ENCODE data around the gene ABHD15. TPM values are rescaled to one million over a fixed set of nuclear protein-coding genes. Genes with fewer than 3 reads are reported as not detected.
A peak's percentile ranks its signal among the peaks of the same experiment; 100 is the strongest.

Gene ABHD15
- total and polyA plus RNA-seq, 11 donors, result 4.0 to 13.1 (median 8.2) TPM

DNA sequence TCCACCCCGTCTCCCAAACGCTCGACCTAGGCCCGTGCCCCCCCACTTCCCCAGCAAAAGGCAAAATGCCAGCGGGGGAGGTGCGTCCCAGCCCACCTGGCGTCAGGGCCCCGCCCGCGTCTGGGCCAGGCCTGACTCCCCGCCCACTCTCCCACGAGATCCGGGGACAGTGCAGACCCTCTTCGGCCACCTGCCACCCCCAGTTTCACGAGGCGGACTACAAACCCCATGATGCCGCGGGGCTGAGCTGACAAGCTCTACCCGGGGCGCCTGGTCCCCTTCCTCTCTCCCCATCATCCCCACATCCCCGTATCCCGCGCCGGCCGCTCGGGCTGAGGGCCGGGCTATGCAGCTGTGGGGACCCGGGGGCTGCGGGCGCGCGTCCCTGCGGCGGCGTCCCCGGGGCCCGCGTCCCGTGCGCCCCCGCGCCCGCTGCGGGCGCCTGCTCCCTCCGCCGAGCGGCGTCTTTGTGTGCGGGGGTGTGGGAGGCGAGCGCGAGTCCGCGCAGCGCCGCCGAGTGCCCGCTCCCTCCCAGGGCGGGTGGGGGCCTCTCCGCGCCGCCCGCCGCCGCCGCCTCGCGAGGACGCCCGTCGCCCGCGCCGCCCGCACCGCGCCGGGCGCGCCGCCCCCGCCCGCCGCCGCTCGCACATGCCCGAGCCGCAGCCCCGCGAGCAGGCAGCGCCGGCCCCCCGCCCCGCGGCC, 26.2 kb upstream of the ABHD15 start, which contains the start of gene ANKRD13B:
Gene ANKRD13B (plus strand): TSS at position 283 of the 702 bp plus-strand sequence. CDS start 490 bp downstream, outside the sequence.
- ATAC-seq, result peak in 2 of 4 donors; percentile 0 to 4
- H3K27ac ChIP-seq, result peak within 1 kb of the TSS; percentile 38 to 95 (median 88)

DNA sequence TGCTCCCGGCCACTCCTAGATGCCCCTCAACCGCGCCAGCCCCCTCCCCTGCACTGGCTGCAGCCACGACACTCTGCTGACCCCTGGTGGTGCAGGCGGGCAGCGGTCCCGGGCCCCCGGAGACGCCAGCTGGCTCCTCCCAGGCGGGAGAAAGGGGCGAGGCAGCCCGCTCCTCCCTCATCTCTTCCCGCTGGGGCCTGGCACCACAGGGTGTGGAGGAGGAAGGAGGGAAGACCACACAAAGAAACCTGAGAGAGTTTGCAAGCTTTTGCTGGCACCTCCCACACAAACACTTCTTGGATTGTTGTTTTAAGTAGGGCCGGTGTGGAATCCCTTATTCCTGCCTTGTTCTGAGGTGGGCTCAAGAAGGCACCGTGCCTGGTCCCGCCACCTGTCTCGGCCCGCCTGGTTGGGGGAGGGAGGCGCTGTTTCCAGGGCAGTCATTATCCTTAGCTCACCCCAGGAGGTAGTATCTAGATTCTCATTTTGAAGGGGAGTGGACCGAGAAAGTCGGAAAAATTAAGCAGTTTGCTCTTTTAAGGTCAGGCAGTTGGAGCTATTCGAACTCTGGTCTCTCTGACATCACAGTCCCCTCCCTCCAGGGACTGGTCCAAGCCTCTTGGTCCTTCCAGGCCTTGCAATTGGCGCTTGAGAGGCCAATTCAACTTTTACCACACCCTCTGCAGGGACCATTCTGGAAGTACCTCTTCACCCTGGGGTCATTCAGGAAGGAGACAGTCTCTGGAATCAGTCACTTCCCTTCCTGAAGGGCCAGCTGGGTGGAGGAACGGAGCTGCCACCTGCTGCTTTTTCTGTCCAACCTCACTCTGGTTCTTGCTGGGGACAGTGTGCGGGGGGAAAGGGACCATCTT, 25.1 kb upstream of the ABHD15 start:
- H3K4me1 ChIP-seq, result peaks cover 5 to 88% (median 64%) of the 10 kb centered on the region in 12 donors
- TF ChIP-seq POLR2A (IDR thresholded peaks at IDR 0.05), result peak in 1 of 2 donors; percentile 14
- TF ChIP-seq, protein P1, sequence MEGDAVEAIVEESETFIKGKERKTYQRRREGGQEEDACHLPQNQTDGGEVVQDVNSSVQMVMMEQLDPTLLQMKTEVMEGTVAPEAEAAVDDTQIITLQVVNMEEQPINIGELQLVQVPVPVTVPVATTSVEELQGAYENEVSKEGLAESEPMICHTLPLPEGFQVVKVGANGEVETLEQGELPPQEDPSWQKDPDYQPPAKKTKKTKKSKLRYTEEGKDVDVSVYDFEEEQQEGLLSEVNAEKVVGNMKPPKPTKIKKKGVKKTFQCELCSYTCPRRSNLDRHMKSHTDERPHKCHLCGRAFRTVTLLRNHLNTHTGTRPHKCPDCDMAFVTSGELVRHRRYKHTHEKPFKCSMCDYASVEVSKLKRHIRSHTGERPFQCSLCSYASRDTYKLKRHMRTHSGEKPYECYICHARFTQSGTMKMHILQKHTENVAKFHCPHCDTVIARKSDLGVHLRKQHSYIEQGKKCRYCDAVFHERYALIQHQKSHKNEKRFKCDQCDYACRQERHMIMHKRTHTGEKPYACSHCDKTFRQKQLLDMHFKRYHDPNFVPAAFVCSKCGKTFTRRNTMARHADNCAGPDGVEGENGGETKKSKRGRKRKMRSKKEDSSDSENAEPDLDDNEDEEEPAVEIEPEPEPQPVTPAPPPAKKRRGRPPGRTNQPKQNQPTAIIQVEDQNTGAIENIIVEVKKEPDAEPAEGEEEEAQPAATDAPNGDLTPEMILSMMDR (IDR thresholded peaks at IDR 0.05), result peak; percentile 94 to 99 (median 98)
- H3K4me3 ChIP-seq, result peak overlapping the region in 10 of 12 donors; percentile 7 to 88 (median 65)
- H3K36me3 ChIP-seq, result no peaks in the 10 kb centered on the region
- peak; percentile 88 to 94 (median 89) for DNase-seq
- H3K9me3 ChIP-seq, result no peaks in the 10 kb centered on the region
- intact Hi-C loops (cut with DNase I), result loop anchor here in 1 of 10 donors (2.0 kb wide), 1 partner anchor 23 kb away; no protein-coding TSS in a partner anchor
- H3K27ac ChIP-seq, result peak overlapping the region; percentile 38 to 95 (median 88)
- H3K27me3 ChIP-seq, result no peaks in the 10 kb centered on the region
- WGBS, 4 donors, result 11 to 12% (median 12%) methylated on average over 25 of the region's 25 CpGs
- peak; percentile 65 to 81 (median 70) for ATAC-seq

More for the DNA sequence above, 26.2 kb upstream of the ABHD15 start, which contains the start of gene ANKRD13B:
- peak within 1 kb of the TSS; percentile 59 to 88 (median 68) for H3K4me3 ChIP-seq
- H3K27me3 ChIP-seq, result no peaks in the 10 kb centered on the region
- no peak for TF ChIP-seq POLR2A (IDR thresholded peaks at IDR 0.05)
- TF ChIP-seq, protein P1 (IDR thresholded peaks at IDR 0.05), result no peak
- intact Hi-C loops (cut with DNase I), result loop anchor here in 1 of 10 donors (2.0 kb wide), 1 partner anchor 22 kb away; no protein-coding TSS in a partner anchor
- peaks cover 5 to 88% (median 56%) of the 10 kb centered on the region in 12 donors for H3K4me1 ChIP-seq
- H3K36me3 ChIP-seq, result no peaks in the 10 kb centered on the region
- WGBS, 4 donors, result 1 to 3% (median 1%) methylated on average over 13 to 96 of the region's 96 CpGs
- peak in 4 of 5 donors; percentile 65 to 81 (median 69) for DNase-seq
- no peaks in the 10 kb centered on the region for H3K9me3 ChIP-seq

DNA sequence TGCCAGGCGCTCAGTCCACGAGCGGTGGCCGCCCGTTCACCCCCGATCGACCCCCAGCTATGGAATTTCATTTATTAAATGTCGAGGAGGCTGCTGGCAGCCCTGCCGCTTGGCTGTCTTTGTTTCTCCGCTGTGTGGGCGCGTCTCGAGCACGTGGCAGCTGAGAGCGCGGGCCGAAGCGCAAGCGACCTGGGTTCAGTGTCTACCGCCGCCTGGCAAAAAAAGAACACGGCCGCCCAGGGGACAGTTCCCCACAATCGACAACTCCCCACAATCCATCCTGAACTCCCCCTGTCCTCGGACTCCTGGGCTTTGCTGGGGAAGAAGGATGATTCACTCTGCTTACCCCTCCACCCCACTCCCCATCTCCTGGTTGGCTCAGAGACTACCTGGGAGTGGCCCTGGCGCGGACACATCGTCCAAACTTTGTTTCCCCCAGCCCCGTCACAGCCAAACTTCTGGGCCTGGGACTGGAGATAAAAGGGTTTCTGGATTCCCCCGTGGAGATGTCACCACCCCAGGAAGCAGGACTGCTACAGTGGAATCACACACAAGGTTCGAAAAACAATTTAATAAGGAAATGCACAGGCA, 24.4 kb upstream of the ABHD15 start:
- Histone ChIP-seq H3K9me3 (no peaks in the 10 kb centered on the region), H3K36me3 (no peaks in the 10 kb centered on the region), H3K27me3 (no peaks in the 10 kb centered on the region), H3K4me1 (peaks cover 5 to 88% (median 68%) of the 10 kb centered on the region in 12 donors), H3K4me3 (peak overlapping the region in 10 of 12 donors; percentile 7 to 88 (median 65)), H3K27ac (peak overlapping the region; percentile 48 to 95 (median 88))
- intact Hi-C loops (cut with DNase I), result no loop called here
- ATAC-seq, result peak; percentile 0 to 14 (median 3)
- TF ChIP-seq POLR2A (IDR thresholded peaks at IDR 0.05), result no peak
- TF ChIP-seq, protein P1 (IDR thresholded peaks at IDR 0.05), result no peak
- DNase-seq, result peak in 4 of 5 donors; percentile 53 to 74 (median 64)
- WGBS, 4 donors, result 4 to 8% (median 7%) methylated on average over 24 to 31 of the region's 31 CpGs
